HG02642 (cell line): ENCODE results near the gene SLC44A1.
"Not testable (repeated sequence)": the region's sequence is repeated elsewhere in the genome, so short reads cannot be mapped to it uniquely, and the experiment has no call there.

Experiments used
- ATAC-seq: cut with Tn5 transposase; IDR thresholded peaks from one replicate; pipeline ENCODE4 v1.9.1; 2021; ENCODE audit warnings: mild to moderate bottlenecking; ENCODE audit not compliant: unreplicated experiment, poor library complexity

Gene SLC44A1

GRCh38 chr9:105264380-105264779 is 19.9 kb downstream of the SLC44A1 start:
- no peak for ATAC-seq

- ATAC-seq, result not testable (repeated sequence)
Measured at GRCh38 chr9:105268254-105268653, 23.8 kb downstream of the SLC44A1 start.

DNA sequence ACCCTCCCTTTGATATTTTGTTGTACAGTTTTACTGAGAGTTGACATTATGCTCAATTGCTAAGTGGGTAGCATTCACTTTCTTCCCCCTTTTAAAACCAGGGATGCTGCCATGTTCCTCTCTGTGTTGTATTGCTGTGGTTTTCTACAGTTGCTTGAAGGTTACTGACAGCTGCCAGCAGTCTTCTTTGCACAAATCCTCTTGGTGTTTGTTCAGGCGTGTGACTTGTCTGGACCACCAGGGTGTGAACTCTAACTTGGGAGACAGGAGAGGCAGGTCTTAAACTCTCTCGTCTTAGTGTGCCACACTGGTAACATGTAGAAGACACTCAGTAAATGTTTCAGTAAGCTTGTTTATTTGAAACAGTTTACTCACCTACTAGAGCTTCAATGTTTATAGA is 25.1 kb downstream of the SLC44A1 start:
- no peak for ATAC-seq

- ATAC-seq, result no peak
Measured at GRCh38 chr9:105270711-105271110, 26.3 kb downstream of the SLC44A1 start.

GRCh38 chr9:105273731-105274130 is 29.3 kb downstream of the SLC44A1 start:
- ATAC-seq, result no peak

GRCh38 chr9:105275111-105275510 is 30.7 kb downstream of the SLC44A1 start:
- ATAC-seq, result no peak

- ATAC-seq, result no peak
Measured at GRCh38 chr9:105275938-105276337, 31.5 kb downstream of the SLC44A1 start.

GRCh38 chr9:105278751-105279150 is 34.3 kb downstream of the SLC44A1 start:
- no peak for ATAC-seq

DNA sequence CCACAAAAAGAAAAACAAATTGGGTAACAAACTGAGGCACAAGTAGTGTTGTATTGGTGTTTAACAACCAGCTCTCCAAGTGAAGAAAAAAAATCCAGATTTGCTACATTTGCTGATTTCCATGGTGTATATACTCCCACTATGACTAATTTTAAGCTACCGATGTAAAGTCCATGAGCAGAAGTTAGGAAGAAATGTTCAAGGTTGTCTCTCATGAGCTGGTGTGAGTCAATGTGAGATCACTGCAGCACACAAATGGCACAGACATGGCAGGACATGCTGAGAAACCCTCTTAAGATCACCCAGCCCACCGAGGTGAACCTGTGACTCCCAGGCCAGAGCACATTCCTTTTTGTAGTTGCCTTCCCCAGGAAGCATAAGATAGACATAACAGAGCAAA is 36.2 kb downstream of the SLC44A1 start:
- no peak for ATAC-seq

DNA sequence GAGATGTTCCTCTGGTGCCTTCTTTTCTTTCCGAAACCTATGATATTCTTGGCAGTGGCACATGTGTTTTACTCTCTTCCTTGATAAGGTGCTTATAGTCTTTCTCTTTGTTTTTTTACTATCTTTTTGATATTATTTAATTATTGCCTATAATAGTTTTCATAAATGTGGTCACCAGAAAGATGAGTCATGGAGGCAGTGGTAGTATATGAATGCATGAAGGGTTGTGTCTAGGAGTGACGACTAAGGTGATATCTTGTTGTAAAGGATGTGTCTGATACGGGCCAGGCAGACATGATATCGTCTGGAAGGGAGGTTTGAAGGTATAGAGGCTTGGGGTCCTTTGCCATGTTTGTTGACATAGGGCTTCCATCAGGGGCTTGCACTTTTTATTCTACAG is 36.8 kb downstream of the SLC44A1 start:
- ATAC-seq, result no peak

DNA sequence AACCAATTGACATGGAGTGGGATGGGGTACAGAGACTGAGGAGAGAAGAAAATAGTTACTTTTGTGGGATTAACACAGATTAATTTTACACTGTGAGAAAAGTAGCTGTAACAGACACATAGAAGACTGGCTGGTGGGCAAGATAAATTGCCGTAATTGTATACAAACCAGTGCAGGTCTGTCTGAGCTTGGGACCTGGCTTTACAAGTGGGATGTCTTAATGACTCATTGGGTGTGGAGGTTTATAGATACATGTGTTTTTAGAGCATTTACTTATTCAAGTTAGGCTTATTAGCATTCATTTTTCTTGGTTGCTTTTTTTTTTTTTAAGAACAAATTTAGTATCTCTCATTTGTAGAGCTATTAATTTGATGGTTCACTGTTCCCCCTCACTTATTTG is 37.5 kb downstream of the SLC44A1 start:
- no peak for ATAC-seq

DNA sequence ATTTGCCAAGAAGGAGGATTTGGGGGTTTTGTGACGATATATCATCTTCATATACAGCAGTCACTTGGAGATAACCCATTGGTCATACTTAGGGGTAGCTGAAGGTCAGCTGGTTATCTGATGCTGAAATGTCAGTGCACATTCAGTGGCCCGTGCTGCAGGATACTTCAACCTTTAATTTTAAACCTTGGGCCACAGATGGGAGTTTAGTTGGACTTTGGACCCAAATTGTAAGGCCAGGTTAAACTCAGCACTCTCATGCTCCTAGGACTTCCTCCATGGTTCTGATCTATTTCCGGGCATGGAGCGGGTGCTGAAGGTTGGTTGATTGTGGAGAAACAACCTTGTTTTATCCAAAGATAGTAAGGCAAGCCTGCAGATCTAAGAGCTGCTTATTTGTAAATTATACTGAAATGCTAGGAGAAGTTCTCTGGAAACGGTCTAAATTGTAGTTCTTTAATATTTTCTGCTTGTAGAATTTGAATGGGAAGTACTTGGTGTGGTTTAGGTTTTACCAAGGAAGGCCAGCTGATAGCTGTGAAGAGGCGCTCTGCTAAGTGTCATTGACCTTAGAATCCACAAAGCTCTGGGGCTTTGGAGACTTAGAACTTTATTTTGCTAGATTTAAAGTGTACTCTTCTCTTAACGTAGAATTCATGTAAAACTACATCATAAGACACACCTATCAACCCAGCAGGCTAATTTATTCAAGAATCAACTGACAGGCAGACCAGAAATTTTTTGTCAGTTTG is 38.6 kb downstream of the SLC44A1 start:
- no peak for ATAC-seq

- ATAC-seq, result no peak
Measured at GRCh38 chr9:105283795-105284194, 39.3 kb downstream of the SLC44A1 start.

DNA sequence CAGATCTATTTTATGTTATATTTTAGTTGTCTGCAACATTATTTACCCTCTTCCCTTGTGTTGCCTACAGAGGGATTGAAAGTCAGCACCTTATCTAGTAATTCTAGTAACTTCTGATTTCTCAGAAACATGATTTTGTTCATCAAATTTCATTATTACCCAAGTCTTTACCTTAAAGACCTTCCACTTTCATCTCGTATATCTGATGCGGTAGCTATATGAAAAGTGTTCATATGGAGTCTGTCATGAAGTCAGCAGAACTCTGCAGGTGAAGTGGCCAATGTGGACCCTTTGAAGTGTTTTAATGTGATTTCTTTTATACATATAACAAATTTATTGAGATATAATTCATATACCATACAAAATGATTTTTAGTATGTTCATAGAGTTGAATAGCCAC is 40.0 kb downstream of the SLC44A1 start:
- no peak for ATAC-seq

DNA sequence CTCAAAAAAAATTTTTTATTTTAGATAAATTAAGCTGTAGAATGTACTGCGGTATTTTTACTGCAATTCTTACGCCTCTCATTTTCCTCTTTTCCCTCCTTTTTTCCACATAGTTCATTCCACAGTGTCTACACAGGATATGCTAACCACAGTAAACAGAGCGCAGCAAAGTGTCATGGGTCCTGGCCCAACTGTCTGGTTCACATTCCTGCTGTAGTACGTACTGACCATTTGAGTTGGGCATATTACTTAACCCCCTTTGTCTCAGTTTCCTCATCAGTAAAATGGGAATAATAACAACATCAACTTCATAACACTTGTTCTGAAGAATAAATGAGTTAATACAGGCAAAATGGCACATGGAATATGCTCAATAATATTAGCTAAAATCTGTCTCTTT is 41.6 kb downstream of the SLC44A1 start:
- ATAC-seq, result no peak

GRCh38 chr9:105289305-105289704 is 44.9 kb downstream of the SLC44A1 start:
- ATAC-seq, result no peak

DNA sequence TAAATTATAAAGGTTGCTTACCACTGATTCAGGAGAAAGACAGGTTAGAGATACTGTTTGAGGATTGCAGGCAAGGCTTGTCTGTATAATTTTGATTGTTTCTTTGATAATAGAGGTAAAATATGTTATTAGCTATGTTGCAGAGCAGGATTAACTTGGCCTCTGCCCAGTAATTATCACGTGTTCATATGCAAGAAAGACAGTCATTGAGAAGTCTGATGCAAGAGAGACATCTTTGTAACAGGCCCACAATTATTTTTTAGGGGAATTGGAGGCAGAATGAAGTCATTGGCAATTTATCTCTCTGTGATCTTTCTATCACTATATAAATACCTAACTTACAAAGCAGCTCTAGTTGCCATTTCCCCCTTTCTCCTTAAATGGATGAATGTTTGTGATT is 46.0 kb downstream of the SLC44A1 start:
- ATAC-seq, result no peak

DNA sequence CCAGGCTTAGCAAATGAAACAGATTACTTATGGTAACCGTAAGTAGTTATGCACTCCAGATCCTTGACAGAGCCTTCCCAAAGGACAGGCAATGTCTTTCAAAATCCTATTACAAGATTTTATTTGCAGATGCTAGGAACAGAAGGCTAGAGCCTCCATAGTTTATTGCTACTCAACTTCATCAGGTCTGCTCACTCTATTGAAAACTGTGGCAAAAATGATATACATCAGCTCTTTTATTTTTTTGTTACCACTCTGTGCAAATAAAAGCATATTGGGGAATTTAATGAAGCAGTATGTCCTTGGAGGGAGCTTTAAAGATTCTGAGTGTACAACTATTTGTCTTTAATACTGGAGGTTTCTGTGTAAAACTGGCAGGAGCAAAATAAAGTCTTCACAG is 46.5 kb downstream of the SLC44A1 start:
- no peak for ATAC-seq

- ATAC-seq, result no peak
Measured at GRCh38 chr9:105291422-105291859, 47.0 kb downstream of the SLC44A1 start.

DNA sequence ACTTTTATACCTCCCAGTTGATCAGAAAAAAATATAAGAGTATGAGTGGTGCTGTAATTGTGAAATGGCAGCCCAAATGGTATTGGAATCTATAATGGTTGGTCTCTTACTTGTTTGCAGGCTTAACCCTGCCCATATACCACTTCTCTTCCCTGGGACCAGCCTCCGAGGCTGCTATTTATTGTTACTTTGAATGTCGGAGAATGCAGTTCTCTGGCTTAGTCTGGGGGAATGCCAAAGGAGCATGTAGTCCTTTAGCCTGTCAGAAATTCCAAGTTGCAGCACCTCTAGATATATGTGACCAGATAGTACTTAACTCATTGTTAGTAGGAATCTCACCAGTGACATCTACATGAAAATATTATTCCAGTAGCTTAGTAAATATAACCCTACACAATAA is 47.5 kb downstream of the SLC44A1 start:
- no peak for ATAC-seq

- no peak for ATAC-seq
Measured at GRCh38 chr9:105293408-105293807, 49.0 kb downstream of the SLC44A1 start.

DNA sequence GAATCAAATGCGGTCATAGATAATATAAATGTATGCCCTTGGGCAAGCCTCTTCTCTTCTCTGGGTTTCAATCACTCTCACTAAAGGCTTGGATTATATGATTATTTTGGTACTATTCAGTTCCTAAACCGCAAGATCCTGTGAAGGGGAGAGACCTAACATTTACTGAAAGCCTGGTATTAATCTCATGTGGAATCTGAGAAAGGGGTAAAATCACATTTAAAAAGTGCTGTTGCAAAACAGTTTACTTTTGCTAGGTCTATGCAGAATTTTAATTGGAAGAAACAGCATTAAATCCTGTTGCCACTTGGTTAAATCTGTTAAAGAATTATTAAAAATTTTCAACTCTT is 50.7 kb downstream of the SLC44A1 start:
- no peak for ATAC-seq

GRCh38 chr9:105295986-105296385 is 51.5 kb downstream of the SLC44A1 start:
- no peak for ATAC-seq
